ENCODE measurements around the gene GALC.
A peak's percentile ranks its signal among the peaks of the same experiment; 100 is the strongest.

The GALC gene

GRCh38 chr14:87916103-87916885 lies 76.7 kb downstream of the GALC start:
- no peak for DNase-seq (ENCODE audit: low read depth, low spot score)
- H3K4me1 ChIP-seq (ENCODE audit: control insufficient read depth, insufficient read depth, low read length) = no peaks in the 10 kb centered on the region
- no peaks in the 10 kb centered on the region; the same call in 1 of the 2 replicates for H3K36me3 ChIP-seq (ENCODE audit: control insufficient read depth, insufficient read depth, low read length)
- H3K9me3 ChIP-seq (ENCODE audit: control insufficient read depth, insufficient read depth, low read length) = no peaks in the 10 kb centered on the region
- H3K4me3 ChIP-seq (ENCODE audit: low read length) = no peak overlapping the region
- WGBS (ENCODE audit: insufficient coverage, insufficient read length) = no CpG with 5 or more reads among the region's 31 CpGs
- no peak overlapping the region for H3K27ac ChIP-seq (ENCODE audit: low read length)
- no peaks in the 10 kb centered on the region for H3K27me3 ChIP-seq (ENCODE audit: control insufficient read depth, insufficient read depth, low read length)

DNA sequence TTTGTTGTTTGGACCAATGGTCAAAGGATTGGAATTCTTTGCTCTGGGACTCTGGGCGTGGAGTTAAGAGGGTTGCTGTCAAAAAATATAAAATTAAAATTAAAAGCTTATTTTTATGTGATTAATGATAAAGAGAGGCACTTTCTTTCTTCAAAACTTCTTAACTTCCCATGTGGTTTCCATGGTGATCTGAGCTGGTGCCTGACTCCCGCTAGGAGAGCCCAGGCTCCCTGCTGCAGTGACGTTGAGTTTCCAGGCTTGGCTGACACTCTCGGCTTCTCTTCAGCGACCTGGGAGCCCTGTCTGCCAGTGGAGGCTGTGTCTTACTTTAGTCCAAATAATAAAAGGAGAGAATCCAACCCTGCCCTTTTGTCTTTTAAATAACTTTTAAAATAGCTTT lies 84.4 kb downstream of the GALC start:
- H3K27me3 ChIP-seq (ENCODE audit: control insufficient read depth, insufficient read depth, low read length) = no peaks in the 10 kb centered on the region
- no CpG with 5 or more reads among the region's 5 CpGs for WGBS (ENCODE audit: insufficient coverage, insufficient read length)
- no peak overlapping the region for H3K27ac ChIP-seq (ENCODE audit: low read length)
- no peak overlapping the region for H3K4me3 ChIP-seq (ENCODE audit: low read length)
- no peaks in the 10 kb centered on the region for H3K9me3 ChIP-seq (ENCODE audit: control insufficient read depth, insufficient read depth, low read length)
- no peak for DNase-seq (ENCODE audit: low read depth, low spot score)
- H3K36me3 ChIP-seq (ENCODE audit: control insufficient read depth, insufficient read depth, low read length) = no peaks in the 10 kb centered on the region
- no peaks in the 10 kb centered on the region for H3K4me1 ChIP-seq (ENCODE audit: control insufficient read depth, insufficient read depth, low read length)

DNA sequence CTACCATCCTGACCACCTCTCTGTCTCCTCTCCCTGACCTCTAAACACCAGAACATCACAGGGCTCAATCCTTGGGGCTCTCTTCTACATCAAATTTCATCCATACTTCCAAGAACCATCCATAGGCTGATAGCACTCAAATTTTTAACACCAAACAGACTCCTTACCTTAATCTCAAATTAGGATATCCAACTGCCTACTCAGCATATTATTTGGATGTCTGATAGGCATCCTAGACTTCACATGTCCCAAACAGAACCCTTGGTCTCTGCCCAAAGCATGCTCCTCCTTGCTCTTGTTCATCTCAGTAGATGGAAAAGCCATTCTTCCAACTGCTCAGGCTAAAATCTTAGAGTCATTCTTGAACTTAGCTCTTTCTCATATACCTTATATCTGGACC lies 91.3 kb downstream of the GALC start:
- Histone ChIP-seq H3K4me1 (ENCODE audit: control insufficient read depth, insufficient read depth, low read length) (no peaks in the 10 kb centered on the region), H3K9me3 (ENCODE audit: control insufficient read depth, insufficient read depth, low read length) (no peaks in the 10 kb centered on the region), H3K27ac (ENCODE audit: low read length) (no peak overlapping the region), H3K4me3 (ENCODE audit: low read length) (no peak overlapping the region), H3K27me3 (ENCODE audit: control insufficient read depth, insufficient read depth, low read length) (no peaks in the 10 kb centered on the region), H3K36me3 (ENCODE audit: control insufficient read depth, insufficient read depth, low read length) (no peaks in the 10 kb centered on the region)
- DNase-seq (ENCODE audit: low read depth, low spot score) = no peak

- Histone ChIP-seq H3K27me3 (ENCODE audit: control insufficient read depth, insufficient read depth, low read length) (no peaks in the 10 kb centered on the region), H3K9me3 (ENCODE audit: control insufficient read depth, insufficient read depth, low read length) (no peaks in the 10 kb centered on the region), H3K4me3 (ENCODE audit: low read length) (no peak overlapping the region), H3K4me1 (ENCODE audit: control insufficient read depth, insufficient read depth, low read length) (no peaks in the 10 kb centered on the region), H3K27ac (ENCODE audit: low read length) (no peak overlapping the region), H3K36me3 (ENCODE audit: control insufficient read depth, insufficient read depth, low read length) (no peaks in the 10 kb centered on the region)
- no CpG with 5 or more reads among the region's 3 CpGs for WGBS (ENCODE audit: insufficient coverage, insufficient read length)
- DNase-seq (ENCODE audit: low read depth, low spot score) = no peak
Measured at GRCh38 chr14:87901236-87901635, 91.7 kb downstream of the GALC start.

DNA sequence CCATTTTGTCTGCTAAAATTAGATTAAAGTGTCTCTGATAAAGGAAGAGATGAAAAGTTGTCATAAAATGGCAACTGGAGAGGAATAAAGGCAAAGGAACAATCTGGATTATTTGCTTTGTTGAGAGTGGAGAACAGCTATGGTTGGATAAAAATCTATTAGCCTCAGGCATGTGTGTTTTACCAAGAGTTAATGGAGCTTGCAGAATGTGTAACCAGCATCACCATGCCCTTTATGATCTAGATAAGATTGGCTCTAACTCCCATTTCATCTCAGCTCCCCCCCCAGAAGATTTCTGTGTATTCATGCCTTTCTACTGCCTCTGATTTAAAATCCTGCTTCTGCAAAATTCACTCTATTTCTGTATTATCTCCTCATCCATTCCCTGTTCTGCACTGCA lies 93.8 kb downstream of the GALC start:
- no peaks in the 10 kb centered on the region for H3K9me3 ChIP-seq (ENCODE audit: control insufficient read depth, insufficient read depth, low read length)
- H3K4me1 ChIP-seq (ENCODE audit: control insufficient read depth, insufficient read depth, low read length) = no peaks in the 10 kb centered on the region
- H3K27ac ChIP-seq (ENCODE audit: low read length) = no peak overlapping the region
- H3K36me3 ChIP-seq (ENCODE audit: control insufficient read depth, insufficient read depth, low read length) = no peaks in the 10 kb centered on the region
- H3K27me3 ChIP-seq (ENCODE audit: control insufficient read depth, insufficient read depth, low read length) = no peaks in the 10 kb centered on the region
- no peak for DNase-seq (ENCODE audit: low read depth, low spot score)
- H3K4me3 ChIP-seq (ENCODE audit: low read length) = no peak overlapping the region

DNA sequence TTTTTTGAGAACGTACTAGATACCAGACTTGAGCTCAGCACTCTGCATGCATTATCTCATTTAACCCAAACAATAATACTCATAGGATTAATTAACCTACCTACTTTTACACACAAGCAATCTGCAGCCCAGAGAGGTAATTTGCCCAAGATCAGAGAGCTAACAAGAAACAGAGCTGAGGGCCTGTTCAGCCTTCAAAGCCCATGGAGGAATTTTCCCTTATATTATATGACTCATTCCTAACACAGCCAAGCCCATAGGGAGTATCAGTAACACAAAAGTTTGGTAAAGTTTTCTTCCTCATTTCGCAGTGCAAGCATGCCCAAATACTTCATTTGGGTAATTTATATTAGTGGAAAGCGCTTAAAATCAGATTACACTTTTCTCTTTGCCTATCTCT lies 94.7 kb downstream of the GALC start:
- no peak overlapping the region for H3K27ac ChIP-seq (ENCODE audit: low read length)
- WGBS (ENCODE audit: insufficient coverage, insufficient read length) = no CpG with 5 or more reads among the region's 3 CpGs
- H3K4me1 ChIP-seq (ENCODE audit: control insufficient read depth, insufficient read depth, low read length) = no peaks in the 10 kb centered on the region

DNA sequence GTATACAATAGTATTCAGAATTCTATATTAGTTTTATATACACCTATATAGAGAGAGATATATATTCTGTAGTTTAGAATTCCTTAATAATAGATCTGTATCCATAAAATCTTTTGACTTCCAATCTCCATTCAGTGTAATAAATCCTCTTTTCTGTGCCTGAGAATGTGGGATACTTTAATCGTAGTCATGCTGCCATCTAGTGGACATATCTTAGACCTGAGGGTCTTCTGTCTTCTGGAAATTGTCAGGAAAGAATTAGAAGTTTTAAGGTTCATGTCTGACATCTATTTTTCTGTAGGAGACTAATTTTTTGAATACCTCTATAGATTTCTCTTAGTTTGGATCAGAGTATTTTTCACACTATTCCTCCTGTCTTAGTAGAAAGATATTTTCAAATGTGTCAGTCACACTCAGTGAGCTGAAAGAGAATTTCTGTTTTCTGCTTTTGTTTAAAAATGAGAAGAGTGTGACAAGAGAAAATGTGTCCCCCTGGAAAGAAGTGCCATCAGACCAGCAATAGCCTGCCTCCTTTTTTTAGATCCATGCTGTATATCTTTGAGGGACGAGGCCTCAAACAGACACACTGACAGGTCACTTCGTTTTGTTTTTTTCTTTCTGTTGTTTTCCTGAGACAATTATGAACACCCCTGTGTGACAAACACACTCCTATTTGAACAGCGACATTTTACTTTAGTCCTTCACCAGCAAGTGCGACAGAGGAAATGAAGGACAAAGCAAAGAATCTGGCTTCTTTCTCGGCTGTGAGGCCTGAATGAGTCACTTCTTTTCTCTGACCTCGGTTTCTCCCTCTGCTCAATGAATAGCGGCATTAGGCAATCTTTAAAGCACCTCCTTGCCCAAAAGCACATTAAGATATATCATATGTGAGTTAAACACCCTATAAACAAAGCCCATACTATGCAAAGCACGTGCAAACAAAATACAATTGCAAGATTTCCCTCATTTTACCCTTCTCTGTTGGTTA lies 96.3 kb downstream of the GALC start:
- no peaks in the 10 kb centered on the region for H3K36me3 ChIP-seq (ENCODE audit: control insufficient read depth, insufficient read depth, low read length)
- WGBS (ENCODE audit: insufficient coverage, insufficient read length) = no CpG with 5 or more reads among the region's 9 CpGs
- H3K4me1 ChIP-seq (ENCODE audit: control insufficient read depth, insufficient read depth, low read length) = no peaks in the 10 kb centered on the region
- no peaks in the 10 kb centered on the region for H3K9me3 ChIP-seq (ENCODE audit: control insufficient read depth, insufficient read depth, low read length)
- H3K27ac ChIP-seq (ENCODE audit: low read length) = no peak overlapping the region
- peak; percentile 20 for DNase-seq (ENCODE audit: low read depth, low spot score)
- no peaks in the 10 kb centered on the region for H3K27me3 ChIP-seq (ENCODE audit: control insufficient read depth, insufficient read depth, low read length)
- H3K4me3 ChIP-seq (ENCODE audit: low read length) = no peak overlapping the region

More for the DNA sequence above, 94.7 kb downstream of the GALC start:
- no peak for DNase-seq (ENCODE audit: low read depth, low spot score)
- H3K27me3 ChIP-seq (ENCODE audit: control insufficient read depth, insufficient read depth, low read length) = no peaks in the 10 kb centered on the region
- no peaks in the 10 kb centered on the region for H3K9me3 ChIP-seq (ENCODE audit: control insufficient read depth, insufficient read depth, low read length)
- no peak overlapping the region for H3K4me3 ChIP-seq (ENCODE audit: low read length)
- no peaks in the 10 kb centered on the region for H3K36me3 ChIP-seq (ENCODE audit: control insufficient read depth, insufficient read depth, low read length)

- DNase-seq (ENCODE audit: low read depth, low spot score) = no peak
- no CpG with 5 or more reads among the region's 6 CpGs for WGBS (ENCODE audit: insufficient coverage, insufficient read length)
- no peaks in the 10 kb centered on the region for H3K4me1 ChIP-seq (ENCODE audit: control insufficient read depth, insufficient read depth, low read length)
Measured at GRCh38 chr14:87894920-87895319, 98.1 kb downstream of the GALC start.

GRCh38 chr14:87892763-87893162 lies 100.2 kb downstream of the GALC start:
- Histone ChIP-seq H3K4me3 (ENCODE audit: low read length) (no peak overlapping the region), H3K4me1 (ENCODE audit: control insufficient read depth, insufficient read depth, low read length) (no peaks in the 10 kb centered on the region), H3K27me3 (ENCODE audit: control insufficient read depth, insufficient read depth, low read length) (no peaks in the 10 kb centered on the region), H3K27ac (ENCODE audit: low read length) (no peak overlapping the region), H3K36me3 (ENCODE audit: control insufficient read depth, insufficient read depth, low read length) (no peaks in the 10 kb centered on the region), H3K9me3 (ENCODE audit: control insufficient read depth, insufficient read depth, low read length) (no peaks in the 10 kb centered on the region)
- no peak for DNase-seq (ENCODE audit: low read depth, low spot score)
- WGBS (ENCODE audit: insufficient coverage, insufficient read length) = no CpG with 5 or more reads among the region's 2 CpGs

More at GRCh38 chr14:87894920-87895319, 98.1 kb downstream of the GALC start:
- Histone ChIP-seq H3K4me3 (ENCODE audit: low read length) (no peak overlapping the region), H3K27ac (ENCODE audit: low read length) (no peak overlapping the region), H3K36me3 (ENCODE audit: control insufficient read depth, insufficient read depth, low read length) (no peaks in the 10 kb centered on the region), H3K27me3 (ENCODE audit: control insufficient read depth, insufficient read depth, low read length) (no peaks in the 10 kb centered on the region), H3K9me3 (ENCODE audit: control insufficient read depth, insufficient read depth, low read length) (no peaks in the 10 kb centered on the region)

- Histone ChIP-seq H3K27ac (ENCODE audit: low read length) (no peak overlapping the region), H3K9me3 (ENCODE audit: control insufficient read depth, insufficient read depth, low read length) (no peaks in the 10 kb centered on the region), H3K27me3 (ENCODE audit: control insufficient read depth, insufficient read depth, low read length) (no peaks in the 10 kb centered on the region), H3K36me3 (ENCODE audit: control insufficient read depth, insufficient read depth, low read length) (no peaks in the 10 kb centered on the region), H3K4me1 (ENCODE audit: control insufficient read depth, insufficient read depth, low read length) (no peaks in the 10 kb centered on the region), H3K4me3 (ENCODE audit: low read length) (no peak overlapping the region)
- WGBS (ENCODE audit: insufficient coverage, insufficient read length) = no CpG with 5 or more reads among the region's 20 CpGs
- DNase-seq (ENCODE audit: low read depth, low spot score) = peak; percentile 41
Measured at GRCh38 chr14:87888136-87888999, 104.6 kb downstream of the GALC start.
